CD4-positive, alpha-beta memory T cell (primary cell): Measurements from ENCODE around the gene DNAH5. TPM values are rescaled to one million over a fixed set of nuclear protein-coding genes. Genes with fewer than 3 reads are reported as not detected.

ENCODE experiments used
- CTCF ChIA-PET: fragments of 350-600 bp; sonication (Branson Sonifier 250); formaldehyde crosslinking; loops from one replicate; lab custom pipeline; 2021; ENCODE audit warnings: inconsistent platforms; ENCODE audit not compliant: partially characterized antibody; lab: Charles Lee
- POLR2A ChIA-PET: fragments of 350-600 bp; sonication (Branson Sonifier 250); formaldehyde crosslinking; loops from one replicate; lab custom pipeline; 2021; ENCODE audit not compliant: partially characterized antibody; lab: Charles Lee
- DNase-seq, 5 donors: peaks; one replicate each; pipeline versions ENCODE4 v3.0.0 to v3.0.0-alpha.2; 2020 to 2022; ENCODE audit warnings: mixed read lengths in 1 of 5
- H3K27ac ChIP-seq: one replicate; pipeline ENCODE4 v1.7.0; 2013; ENCODE audit warnings: low read depth, low read length
- H3K27me3 ChIP-seq: 2 replicates; pipeline ENCODE4 v1.7.0; 2013; ENCODE audit warnings: mild to moderate bottlenecking, low read length, moderate library complexity; ENCODE audit not compliant: insufficient read depth
- H3K36me3 ChIP-seq: 2 replicates; pipeline ENCODE4 v1.7.0; 2013; ENCODE audit warnings: mild to moderate bottlenecking, low read length, moderate library complexity; ENCODE audit not compliant: insufficient read depth
- H3K4me1 ChIP-seq: 2 replicates; pipeline ENCODE4 v1.7.0; 2013; ENCODE audit warnings: mild to moderate bottlenecking, low read length, moderate library complexity; ENCODE audit not compliant: insufficient read depth
- H3K4me3 ChIP-seq, 2 donors: one replicate each; pipeline ENCODE4 v1.7.0; 2013; ENCODE audit warnings: low read length in 2 of 2, mild to moderate bottlenecking in 1 of 2
- H3K9me3 ChIP-seq, 2 donors: one replicate each; pipeline ENCODE4 v1.7.0; 2013; ENCODE audit warnings: low read length in 2 of 2, control low read depth in 1 of 2; ENCODE audit not compliant: control insufficient read depth in 1 of 2
- H3K27ac Mint-ChIP-seq, 7 donors: one replicate each; pipeline ENCODE4 v1.8.0; 2020 to 2021; ENCODE audit warnings: mixed read lengths in 7 of 7, mild to moderate bottlenecking in 6 of 7, inconsistent platforms in 3 of 7, moderate library complexity in 3 of 7
- H3K27me3 Mint-ChIP-seq, 2 donors: one replicate each; pipeline ENCODE4 v1.8.0; 2020 to 2021; ENCODE audit warnings: mixed read lengths in 2 of 2
- H3K36me3 Mint-ChIP-seq, 2 donors: one replicate each; pipeline ENCODE4 v1.8.0; 2020 to 2021; ENCODE audit warnings: mixed read lengths in 2 of 2, inconsistent platforms in 1 of 2, mild to moderate bottlenecking in 1 of 2
- H3K4me1 Mint-ChIP-seq, 4 donors: one replicate each; pipeline ENCODE4 v1.8.0; 2020 to 2021; ENCODE audit warnings: mixed read lengths in 4 of 4, mild to moderate bottlenecking in 1 of 4
- H3K4me3 Mint-ChIP-seq, 8 donors: one replicate each; pipeline ENCODE4 v1.8.0; 2020 to 2021; ENCODE audit warnings: mixed read lengths in 8 of 8, mild to moderate bottlenecking in 7 of 8, moderate library complexity in 6 of 8, inconsistent platforms in 3 of 8
- H3K9me3 Mint-ChIP-seq, 8 donors: one replicate each; pipeline ENCODE4 v1.8.0; 2020 to 2021; ENCODE audit warnings: mixed read lengths in 8 of 8, mild to moderate bottlenecking in 5 of 8, inconsistent platforms in 3 of 8, moderate library complexity in 1 of 8
- intact Hi-C: fragments of 100-400 bp; cut with micrococcal nuclease; formaldehyde crosslinking; loops from one replicate; pipeline ENCODE4 v1.15.1; 2023
- polyA plus RNA-seq, 2 donors: library from polyadenylated mRNA; unstranded; fragments of 300-500 nt; fragmentation: Illumina TruSeq; gene quantifications; one replicate each; pipeline ENCODE4 v1.2.3, GENCODE V29; 2021
- total RNA-seq, 2 experiments: library from RNA; stranded (reverse); gene quantifications; one replicate each; pipeline ENCODE4 v1.2.3, GENCODE V29; 2021

The DNAH5 gene
- total and polyA plus RNA-seq, 4 experiments from 2014 or later: not detected

DNA sequence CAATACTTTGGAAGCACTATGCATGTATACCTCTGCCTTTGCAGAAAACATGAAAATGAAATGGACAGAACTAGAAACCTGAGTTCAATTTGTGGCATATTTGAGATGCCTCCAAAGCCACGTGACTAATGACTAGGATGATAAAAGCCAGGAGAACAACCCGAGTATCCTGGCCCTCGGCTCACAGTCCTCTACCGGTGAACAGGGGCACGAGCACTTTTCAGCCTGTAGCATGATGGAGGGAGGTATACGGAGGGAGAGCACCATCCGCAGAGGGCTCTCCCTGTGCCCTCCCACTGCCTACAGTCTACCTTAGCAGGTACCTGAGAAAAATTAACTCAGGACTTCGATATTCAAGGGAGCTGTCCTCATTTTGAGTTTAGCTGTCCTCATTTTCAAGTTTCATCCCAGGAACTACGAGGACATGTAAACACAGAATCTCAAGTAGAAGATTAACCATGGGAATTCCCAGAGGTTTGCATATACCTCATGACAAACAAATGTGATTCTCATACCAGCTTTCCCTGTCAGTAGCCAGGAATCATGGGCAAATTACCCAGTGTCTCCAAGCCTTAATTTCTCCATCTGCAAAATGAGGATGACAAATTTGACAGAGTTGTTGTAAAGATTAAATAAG, 249.3 kb downstream of the DNAH5 start:
- Histone ChIP-seq H3K27ac (no peak overlapping the region), H3K36me3 (no peaks in the 10 kb centered on the region), H3K27me3 (no peaks in the 10 kb centered on the region), H3K4me1 (no peaks in the 10 kb centered on the region), H3K9me3 (no peaks in the 10 kb centered on the region), H3K4me3 (no peak overlapping the region)
- Mint-ChIP-seq H3K9me3 (peaks cover 0 to 9% (median 6%) of the 10 kb centered on the region in 8 donors), H3K27ac (no peak overlapping the region), H3K4me1 (no peaks in the 10 kb centered on the region), H3K27me3 (no peaks in the 10 kb centered on the region), H3K36me3 (no peaks in the 10 kb centered on the region), H3K4me3 (no peak overlapping the region)
- ChIA-PET CTCF (no interaction called here), POLR2A (no interaction called here)
- intact Hi-C loops: no loop called here
- no peak for DNase-seq

DNA sequence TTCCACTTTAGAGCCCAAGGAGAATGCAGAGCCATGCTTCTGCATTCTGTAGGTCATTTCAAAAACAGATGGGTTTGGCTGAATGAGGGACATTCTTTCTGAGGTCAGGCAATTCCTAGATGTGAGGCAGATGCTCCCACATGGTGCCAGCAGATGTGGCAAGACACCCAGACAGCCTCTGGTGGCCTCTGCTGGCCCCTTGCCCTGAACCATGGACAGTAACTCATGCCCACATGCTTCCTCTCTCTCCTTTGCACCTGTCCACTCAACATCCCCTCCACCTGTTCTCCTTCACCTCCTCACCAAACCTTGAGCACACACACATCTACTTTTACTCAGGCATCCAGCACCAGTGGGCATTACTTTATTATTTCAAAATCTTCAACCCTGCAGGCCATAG, 252.3 kb downstream of the DNAH5 start:
- H3K27ac ChIP-seq: no peak overlapping the region
- Mint-ChIP-seq H3K4me1 (no peaks in the 10 kb centered on the region), H3K27me3 (no peaks in the 10 kb centered on the region), H3K4me3 (no peak overlapping the region), H3K27ac (no peak overlapping the region), H3K36me3 (no peaks in the 10 kb centered on the region), H3K9me3 (peaks cover 3 to 31% (median 12%) of the 10 kb centered on the region in 8 donors)
- H3K4me1 ChIP-seq: no peaks in the 10 kb centered on the region
- H3K36me3 ChIP-seq: no peaks in the 10 kb centered on the region
- no peak overlapping the region for H3K4me3 ChIP-seq
- CTCF ChIA-PET: no interaction called here
- POLR2A ChIA-PET: no interaction called here
- DNase-seq: no peak
- H3K9me3 ChIP-seq: peaks cover 0 to 8% of the 10 kb centered on the region in 2 donors
- no peaks in the 10 kb centered on the region for H3K27me3 ChIP-seq
- intact Hi-C loops: no loop called here

DNA sequence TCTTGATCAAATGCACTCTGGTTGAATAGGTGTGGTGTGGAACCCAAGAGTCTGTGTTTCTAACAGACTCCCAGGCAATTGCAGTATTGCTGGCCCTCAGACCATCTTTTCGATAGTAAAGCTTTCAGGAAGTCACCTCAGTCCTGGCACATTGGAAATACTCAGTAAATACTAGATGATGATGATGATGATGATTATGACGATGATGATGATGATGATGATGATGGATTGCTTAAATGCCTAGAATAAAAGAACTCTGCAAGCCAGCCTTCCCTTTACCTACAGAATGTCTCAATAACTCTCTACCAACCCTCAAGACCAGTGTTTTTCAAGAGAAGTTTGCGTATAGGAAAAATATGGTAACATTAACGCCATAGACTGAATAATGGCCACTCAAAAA, 268.0 kb downstream of the DNAH5 start:
- H3K27me3 Mint-ChIP-seq: no peaks in the 10 kb centered on the region
- intact Hi-C loops: no loop called here
- ChIA-PET CTCF (no interaction called here), POLR2A (no interaction called here)
- H3K27ac Mint-ChIP-seq: no peak overlapping the region
- no peaks in the 10 kb centered on the region for H3K9me3 ChIP-seq
- peaks cover 0 to 14% (median 7%) of the 10 kb centered on the region in 8 donors for H3K9me3 Mint-ChIP-seq
- H3K4me1 ChIP-seq: no peaks in the 10 kb centered on the region
- H3K27ac ChIP-seq: no peak overlapping the region
- no peaks in the 10 kb centered on the region for H3K36me3 Mint-ChIP-seq
- H3K4me1 Mint-ChIP-seq: no peaks in the 10 kb centered on the region
- H3K36me3 ChIP-seq: no peaks in the 10 kb centered on the region
- H3K4me3 Mint-ChIP-seq: no peak overlapping the region
- DNase-seq: no peak
- H3K4me3 ChIP-seq: no peak overlapping the region
- H3K27me3 ChIP-seq: no peaks in the 10 kb centered on the region

DNA sequence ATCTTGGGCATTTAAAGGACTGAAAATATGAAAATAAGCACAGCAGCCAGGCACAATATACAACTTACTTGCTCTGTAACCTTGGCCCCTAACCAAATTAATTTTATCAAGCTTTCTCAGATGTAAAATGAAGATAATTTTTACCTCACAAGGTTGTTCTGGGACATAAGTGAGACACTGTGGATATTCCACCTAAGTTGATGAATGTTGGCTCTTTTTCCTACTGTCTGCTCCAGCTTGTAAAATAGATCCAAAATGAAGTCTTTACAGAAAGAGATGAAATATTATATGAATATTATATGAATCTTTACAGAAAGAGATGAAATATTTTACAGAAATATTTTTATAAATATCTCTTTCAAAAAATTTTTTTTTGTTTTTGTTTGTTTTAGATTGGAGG, 270.1 kb downstream of the DNAH5 start:
- no peak overlapping the region for H3K4me3 ChIP-seq
- Mint-ChIP-seq H3K27me3 (no peaks in the 10 kb centered on the region), H3K4me3 (no peak overlapping the region), H3K27ac (no peak overlapping the region), H3K4me1 (no peaks in the 10 kb centered on the region), H3K9me3 (peaks cover 2 to 16% (median 9%) of the 10 kb centered on the region in 8 donors), H3K36me3 (no peaks in the 10 kb centered on the region)
- H3K4me1 ChIP-seq: no peaks in the 10 kb centered on the region
- no peak for DNase-seq
- H3K27ac ChIP-seq: no peak overlapping the region
- H3K9me3 ChIP-seq: no peaks in the 10 kb centered on the region
- H3K36me3 ChIP-seq: no peaks in the 10 kb centered on the region
- intact Hi-C loops: no loop called here
- POLR2A ChIA-PET: no interaction called here
- CTCF ChIA-PET: no interaction called here
- no peaks in the 10 kb centered on the region for H3K27me3 ChIP-seq

DNA sequence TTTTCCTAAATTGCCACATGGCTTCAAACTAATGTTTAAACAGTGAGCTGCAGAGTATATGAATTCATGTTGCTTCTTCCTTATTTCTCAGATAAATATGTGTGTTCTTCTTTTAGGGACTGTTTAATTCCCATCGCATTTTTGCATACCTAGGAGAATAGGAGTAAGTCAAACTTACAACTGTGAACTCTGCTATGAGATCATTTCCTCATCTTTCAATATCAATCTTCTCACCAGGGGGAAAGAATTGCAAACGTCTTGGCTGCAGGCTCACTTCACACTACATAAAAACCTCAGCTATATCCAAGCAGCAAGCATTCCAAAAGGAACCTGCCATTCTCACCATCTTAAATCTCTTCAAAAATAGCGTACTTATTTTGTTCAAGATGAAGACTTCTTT, 271.0 kb downstream of the DNAH5 start:
- no peaks in the 10 kb centered on the region for H3K36me3 Mint-ChIP-seq
- H3K9me3 Mint-ChIP-seq: peaks cover 2 to 19% (median 12%) of the 10 kb centered on the region in 8 donors
- intact Hi-C loops: no loop called here
- Histone ChIP-seq H3K9me3 (no peaks in the 10 kb centered on the region), H3K36me3 (no peaks in the 10 kb centered on the region), H3K27me3 (no peaks in the 10 kb centered on the region), H3K4me3 (no peak overlapping the region), H3K4me1 (no peaks in the 10 kb centered on the region), H3K27ac (no peak overlapping the region)
- DNase-seq: no peak
- CTCF ChIA-PET: no interaction called here
- no peak overlapping the region for H3K27ac Mint-ChIP-seq
- no peaks in the 10 kb centered on the region for H3K27me3 Mint-ChIP-seq
- no peaks in the 10 kb centered on the region for H3K4me1 Mint-ChIP-seq
- POLR2A ChIA-PET: no interaction called here
- no peak overlapping the region for H3K4me3 Mint-ChIP-seq

DNA sequence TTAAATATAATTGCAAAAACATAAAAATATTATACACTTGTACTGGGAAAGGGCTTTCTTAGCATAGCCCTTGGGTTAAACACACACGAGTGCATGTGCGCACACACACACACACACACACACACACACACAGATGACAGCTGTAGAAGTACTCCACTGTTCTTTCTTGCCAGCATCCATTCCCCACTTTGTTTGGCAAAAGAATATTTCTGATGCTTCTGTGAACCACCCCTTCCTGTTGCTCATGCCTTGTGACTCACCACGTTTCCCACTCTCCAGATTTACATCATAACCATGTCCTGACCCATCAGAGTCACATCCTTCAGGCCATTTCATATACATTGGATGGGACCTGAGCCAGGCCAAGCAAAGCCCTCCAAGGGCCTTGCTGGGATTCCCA, 280.1 kb downstream of the DNAH5 start:
- intact Hi-C loops: no loop called here
- Mint-ChIP-seq H3K36me3 (no peaks in the 10 kb centered on the region), H3K27me3 (no peaks in the 10 kb centered on the region), H3K4me3 (no peak overlapping the region), H3K9me3 (peaks cover 0 to 15% (median 8%) of the 10 kb centered on the region in 8 donors), H3K27ac (no peak overlapping the region), H3K4me1 (no peaks in the 10 kb centered on the region)
- ChIA-PET POLR2A (no interaction called here), CTCF (no interaction called here)
- Histone ChIP-seq H3K9me3 (no peaks in the 10 kb centered on the region), H3K36me3 (no peaks in the 10 kb centered on the region), H3K4me3 (no peak overlapping the region), H3K27ac (no peak overlapping the region), H3K27me3 (no peaks in the 10 kb centered on the region), H3K4me1 (no peaks in the 10 kb centered on the region)
- no peak for DNase-seq

DNA sequence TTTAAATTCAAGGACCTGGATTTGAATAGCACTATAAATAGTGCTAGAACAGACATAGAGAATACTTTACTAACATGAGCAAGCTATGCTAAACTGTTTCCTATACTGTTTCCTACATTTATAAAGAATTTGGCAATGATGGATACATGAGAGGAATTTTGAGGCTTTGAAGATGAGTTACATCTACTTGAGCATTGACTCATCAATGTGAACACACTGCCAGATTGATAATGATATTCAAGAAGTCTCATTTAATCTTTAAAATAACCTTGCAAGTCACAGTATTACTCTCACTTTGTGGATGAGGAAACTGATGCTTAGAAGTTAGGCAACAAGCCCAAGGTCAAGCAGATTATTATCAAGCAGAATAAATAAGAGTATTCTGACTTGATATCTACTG, 281.9 kb downstream of the DNAH5 start:
- intact Hi-C loops: no loop called here
- POLR2A ChIA-PET: no interaction called here
- Mint-ChIP-seq H3K4me3 (no peak overlapping the region), H3K9me3 (peaks cover 0 to 10% (median 4%) of the 10 kb centered on the region in 8 donors), H3K4me1 (no peaks in the 10 kb centered on the region), H3K27ac (no peak overlapping the region), H3K36me3 (no peaks in the 10 kb centered on the region), H3K27me3 (no peaks in the 10 kb centered on the region)
- H3K4me3 ChIP-seq: no peak overlapping the region
- no peaks in the 10 kb centered on the region for H3K36me3 ChIP-seq
- no peak overlapping the region for H3K27ac ChIP-seq
- no peaks in the 10 kb centered on the region for H3K4me1 ChIP-seq
- no peak for DNase-seq
- H3K9me3 ChIP-seq: no peaks in the 10 kb centered on the region
- no peaks in the 10 kb centered on the region for H3K27me3 ChIP-seq
- CTCF ChIA-PET: no interaction called here

DNA sequence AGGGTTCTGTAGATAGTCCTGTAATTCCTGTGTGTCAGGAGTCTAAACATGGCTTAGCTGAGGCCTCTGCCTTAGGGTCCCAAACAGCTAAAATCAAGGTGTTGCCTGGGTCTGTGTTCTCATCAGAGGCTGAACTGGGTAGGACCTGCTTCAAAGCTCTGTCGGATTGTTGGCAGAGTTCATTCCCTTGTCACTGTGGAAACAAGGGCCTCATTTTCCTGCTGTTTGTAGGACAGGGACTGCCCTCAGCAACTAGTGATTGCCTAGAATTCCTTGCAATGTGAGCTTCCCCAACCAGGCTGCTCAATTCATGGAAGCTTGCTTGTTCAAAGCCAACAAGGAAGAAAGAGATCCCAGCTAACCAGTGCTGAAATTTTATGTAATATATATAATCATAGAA, 283.2 kb downstream of the DNAH5 start:
- H3K4me1 ChIP-seq: no peaks in the 10 kb centered on the region
- Mint-ChIP-seq H3K4me1 (no peaks in the 10 kb centered on the region), H3K9me3 (peaks cover 0 to 8% (median 4%) of the 10 kb centered on the region in 8 donors), H3K36me3 (no peaks in the 10 kb centered on the region), H3K4me3 (no peak overlapping the region), H3K27ac (no peak overlapping the region), H3K27me3 (no peaks in the 10 kb centered on the region)
- POLR2A ChIA-PET: no interaction called here
- no peak for DNase-seq
- no peaks in the 10 kb centered on the region for H3K27me3 ChIP-seq
- no peak overlapping the region for H3K4me3 ChIP-seq
- intact Hi-C loops: no loop called here
- no peaks in the 10 kb centered on the region for H3K36me3 ChIP-seq
- no peak overlapping the region for H3K27ac ChIP-seq
- CTCF ChIA-PET: no interaction called here
- peaks cover 0 to 3% of the 10 kb centered on the region in 2 donors for H3K9me3 ChIP-seq
